Measurements from ENCODE around the gene GOLGA6C.

DNA sequence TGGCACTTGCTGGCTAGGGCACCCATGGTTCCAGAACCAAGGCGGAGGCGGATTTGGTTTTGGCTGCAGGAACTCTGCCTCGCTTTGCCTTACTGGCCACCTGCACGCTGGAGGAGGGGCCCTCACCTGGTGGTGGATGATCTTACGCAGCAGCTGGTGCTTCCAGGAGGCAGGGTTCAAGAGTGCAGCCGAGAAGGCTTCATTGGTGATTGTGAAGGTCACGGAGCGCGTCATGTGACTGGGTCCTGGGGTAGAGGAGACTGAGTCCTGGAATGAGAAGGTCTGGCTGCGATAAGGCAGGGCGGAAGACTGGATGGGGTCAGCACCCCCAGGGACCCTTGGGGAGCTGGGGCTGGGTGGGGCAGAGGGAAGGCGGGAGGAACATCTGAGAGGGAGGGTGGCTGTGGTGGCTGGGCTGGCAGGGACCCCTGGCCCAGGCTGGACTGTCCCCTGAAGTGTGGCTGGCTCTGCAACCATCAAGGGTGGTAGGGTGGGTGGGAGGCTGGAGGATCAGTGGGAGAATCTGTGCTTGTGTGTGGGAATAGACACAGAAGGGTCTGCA is 25.8 kb upstream of the GOLGA6C start:
- TF ChIP-seq EGR1 (IDR thresholded peaks at IDR 0.05; ENCODE audit: low read depth in 2 of 2) (no peak), YY1 (IDR thresholded peaks at IDR 0.05) (no peak), HNF4G (IDR thresholded peaks at IDR 0.05) (no peak), RXRA (IDR thresholded peaks at IDR 0.05) (no peak)
- TF ChIP-seq, protein P1, sequence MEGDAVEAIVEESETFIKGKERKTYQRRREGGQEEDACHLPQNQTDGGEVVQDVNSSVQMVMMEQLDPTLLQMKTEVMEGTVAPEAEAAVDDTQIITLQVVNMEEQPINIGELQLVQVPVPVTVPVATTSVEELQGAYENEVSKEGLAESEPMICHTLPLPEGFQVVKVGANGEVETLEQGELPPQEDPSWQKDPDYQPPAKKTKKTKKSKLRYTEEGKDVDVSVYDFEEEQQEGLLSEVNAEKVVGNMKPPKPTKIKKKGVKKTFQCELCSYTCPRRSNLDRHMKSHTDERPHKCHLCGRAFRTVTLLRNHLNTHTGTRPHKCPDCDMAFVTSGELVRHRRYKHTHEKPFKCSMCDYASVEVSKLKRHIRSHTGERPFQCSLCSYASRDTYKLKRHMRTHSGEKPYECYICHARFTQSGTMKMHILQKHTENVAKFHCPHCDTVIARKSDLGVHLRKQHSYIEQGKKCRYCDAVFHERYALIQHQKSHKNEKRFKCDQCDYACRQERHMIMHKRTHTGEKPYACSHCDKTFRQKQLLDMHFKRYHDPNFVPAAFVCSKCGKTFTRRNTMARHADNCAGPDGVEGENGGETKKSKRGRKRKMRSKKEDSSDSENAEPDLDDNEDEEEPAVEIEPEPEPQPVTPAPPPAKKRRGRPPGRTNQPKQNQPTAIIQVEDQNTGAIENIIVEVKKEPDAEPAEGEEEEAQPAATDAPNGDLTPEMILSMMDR (IDR thresholded peaks at IDR 0.05; ENCODE audit: low read depth, low read length, missing input control), result no peak
- TF ChIP-seq, protein P2, sequence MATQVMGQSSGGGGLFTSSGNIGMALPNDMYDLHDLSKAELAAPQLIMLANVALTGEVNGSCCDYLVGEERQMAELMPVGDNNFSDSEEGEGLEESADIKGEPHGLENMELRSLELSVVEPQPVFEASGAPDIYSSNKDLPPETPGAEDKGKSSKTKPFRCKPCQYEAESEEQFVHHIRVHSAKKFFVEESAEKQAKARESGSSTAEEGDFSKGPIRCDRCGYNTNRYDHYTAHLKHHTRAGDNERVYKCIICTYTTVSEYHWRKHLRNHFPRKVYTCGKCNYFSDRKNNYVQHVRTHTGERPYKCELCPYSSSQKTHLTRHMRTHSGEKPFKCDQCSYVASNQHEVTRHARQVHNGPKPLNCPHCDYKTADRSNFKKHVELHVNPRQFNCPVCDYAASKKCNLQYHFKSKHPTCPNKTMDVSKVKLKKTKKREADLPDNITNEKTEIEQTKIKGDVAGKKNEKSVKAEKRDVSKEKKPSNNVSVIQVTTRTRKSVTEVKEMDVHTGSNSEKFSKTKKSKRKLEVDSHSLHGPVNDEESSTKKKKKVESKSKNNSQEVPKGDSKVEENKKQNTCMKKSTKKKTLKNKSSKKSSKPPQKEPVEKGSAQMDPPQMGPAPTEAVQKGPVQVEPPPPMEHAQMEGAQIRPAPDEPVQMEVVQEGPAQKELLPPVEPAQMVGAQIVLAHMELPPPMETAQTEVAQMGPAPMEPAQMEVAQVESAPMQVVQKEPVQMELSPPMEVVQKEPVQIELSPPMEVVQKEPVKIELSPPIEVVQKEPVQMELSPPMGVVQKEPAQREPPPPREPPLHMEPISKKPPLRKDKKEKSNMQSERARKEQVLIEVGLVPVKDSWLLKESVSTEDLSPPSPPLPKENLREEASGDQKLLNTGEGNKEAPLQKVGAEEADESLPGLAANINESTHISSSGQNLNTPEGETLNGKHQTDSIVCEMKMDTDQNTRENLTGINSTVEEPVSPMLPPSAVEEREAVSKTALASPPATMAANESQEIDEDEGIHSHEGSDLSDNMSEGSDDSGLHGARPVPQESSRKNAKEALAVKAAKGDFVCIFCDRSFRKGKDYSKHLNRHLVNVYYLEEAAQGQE (IDR thresholded peaks at IDR 0.05), result no peak
- TF ChIP-seq, protein P3, sequence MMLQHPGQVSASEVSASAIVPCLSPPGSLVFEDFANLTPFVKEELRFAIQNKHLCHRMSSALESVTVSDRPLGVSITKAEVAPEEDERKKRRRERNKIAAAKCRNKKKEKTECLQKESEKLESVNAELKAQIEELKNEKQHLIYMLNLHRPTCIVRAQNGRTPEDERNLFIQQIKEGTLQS (IDR thresholded peaks at IDR 0.05), result no peak

Data from liver (tissue), 3 donors.